HEK293 (cell line): ENCODE measurements around the gene IL17B.

ENCODE experiments used
- BCL11B ChIP-seq: fragments of 450-650 bp; formaldehyde crosslinking; IDR thresholded peaks from 2 replicates; pipeline ENCODE4 v1.5.1; 2016; ENCODE audit warnings: low read depth, missing biosample characterization, missing genetic modification characterization
- ELK4 ChIP-seq: IDR thresholded peaks from 2 replicates; pipeline ENCODE4 v1.6.1; 2011; ENCODE audit warnings: mild to moderate bottlenecking, low read depth, low read length, borderline replicate concordance
- HIC1 ChIP-seq: fragments of 450-650 bp; formaldehyde crosslinking; IDR thresholded peaks from 2 replicates; pipeline ENCODE4 v1.5.1; 2016; ENCODE audit warnings: missing biosample characterization, missing genetic modification characterization
- KLF1 ChIP-seq: fragments of 450-650 bp; formaldehyde crosslinking; IDR thresholded peaks from 2 replicates; pipeline ENCODE4 v1.5.1; 2016; ENCODE audit warnings: missing biosample characterization, missing genetic modification characterization
- PRDM2 ChIP-seq: fragments of 450-650 bp; formaldehyde crosslinking; IDR thresholded peaks from 2 replicates; pipeline ENCODE4 v1.5.1; 2016; ENCODE audit warnings: missing biosample characterization, missing genetic modification characterization, borderline replicate concordance
- REPIN1 ChIP-seq: fragments of 450-650 bp; formaldehyde crosslinking; IDR thresholded peaks from 2 replicates; pipeline ENCODE4 v1.5.1; 2017; ENCODE audit warnings: missing biosample characterization, missing genetic modification characterization, low read depth
- SALL2 ChIP-seq: fragments of 450-650 bp; formaldehyde crosslinking; IDR thresholded peaks from 2 replicates; pipeline ENCODE4 v1.5.0; 2017; ENCODE audit warnings: missing biosample characterization, mild to moderate bottlenecking, missing genetic modification characterization, borderline replicate concordance
- ZBTB20 ChIP-seq: fragments of 450-650 bp; formaldehyde crosslinking; IDR thresholded peaks from 2 replicates; pipeline ENCODE4 v1.5.1; 2016; ENCODE audit warnings: missing biosample characterization, missing genetic modification characterization
- ZBTB8A ChIP-seq: fragments of 450-650 bp; formaldehyde crosslinking; IDR thresholded peaks from 2 replicates; pipeline ENCODE4 v1.5.1; 2016; ENCODE audit warnings: missing biosample characterization, missing genetic modification characterization
- ZNF10 ChIP-seq: fragments of 450-650 bp; formaldehyde crosslinking; IDR thresholded peaks from 2 replicates; pipeline ENCODE4 v1.5.1; 2017; ENCODE audit warnings: missing biosample characterization, missing genetic modification characterization
- ZNF112 ChIP-seq: fragments of 450-650 bp; formaldehyde crosslinking; IDR thresholded peaks from 2 replicates; pipeline ENCODE4 v1.5.0; 2017; ENCODE audit warnings: missing biosample characterization, missing genetic modification characterization
- ZNF16 ChIP-seq: fragments of 450-650 bp; formaldehyde crosslinking; IDR thresholded peaks from 2 replicates; pipeline ENCODE4 v1.5.1; 2016; ENCODE audit warnings: low read depth, missing biosample characterization, missing genetic modification characterization
- ZNF169 ChIP-seq: fragments of 450-650 bp; formaldehyde crosslinking; IDR thresholded peaks from 2 replicates; pipeline ENCODE4 v1.5.1; 2016; ENCODE audit warnings: missing biosample characterization, missing genetic modification characterization
- ZNF175 ChIP-seq: fragments of 450-650 bp; formaldehyde crosslinking; IDR thresholded peaks from 2 replicates; pipeline ENCODE4 v1.5.1; 2016; ENCODE audit warnings: missing biosample characterization, missing genetic modification characterization
- ZNF394 ChIP-seq: fragments of 450-650 bp; formaldehyde crosslinking; IDR thresholded peaks from 2 replicates; pipeline ENCODE4 v1.5.1; 2016; ENCODE audit warnings: missing biosample characterization, missing genetic modification characterization, mild to moderate bottlenecking, moderate library complexity, borderline replicate concordance
- ZNF449 ChIP-seq: fragments of 450-650 bp; formaldehyde crosslinking; IDR thresholded peaks from 2 replicates; pipeline ENCODE4 v1.5.1; 2017; ENCODE audit warnings: missing biosample characterization, mild to moderate bottlenecking, missing genetic modification characterization, moderate library complexity
- ZNF501 ChIP-seq: fragments of 450-650 bp; formaldehyde crosslinking; IDR thresholded peaks from 2 replicates; pipeline ENCODE4 v1.5.1; 2016; ENCODE audit warnings: missing biosample characterization, missing genetic modification characterization
- ZNF596 ChIP-seq: fragments of 450-650 bp; IDR thresholded peaks from 2 replicates; pipeline ENCODE4 v1.5.0; 2018; ENCODE audit warnings: missing biosample characterization, mild to moderate bottlenecking, missing genetic modification characterization, moderate library complexity
- ZNF610 ChIP-seq: fragments of 450-650 bp; formaldehyde crosslinking; IDR thresholded peaks from 2 replicates; pipeline ENCODE4 v1.5.1; 2016; ENCODE audit warnings: missing biosample characterization, missing genetic modification characterization, borderline replicate concordance
- ZNF623 ChIP-seq: fragments of 450-650 bp; formaldehyde crosslinking; IDR thresholded peaks from 2 replicates; pipeline ENCODE4 v1.5.1; 2016; ENCODE audit warnings: missing biosample characterization, missing genetic modification characterization
- ZNF629 ChIP-seq: fragments of 450-650 bp; formaldehyde crosslinking; IDR thresholded peaks from 2 replicates; pipeline ENCODE4 v1.5.1; 2017; ENCODE audit warnings: missing biosample characterization, missing genetic modification characterization
- ZNF645 ChIP-seq: fragments of 450-650 bp; formaldehyde crosslinking; IDR thresholded peaks from 2 replicates; pipeline ENCODE4; 2016; ENCODE audit warnings: missing biosample characterization, missing genetic modification characterization
- ZNF654 ChIP-seq: fragments of 450-650 bp; formaldehyde crosslinking; IDR thresholded peaks from 2 replicates; pipeline ENCODE4 v1.5.1; 2016; ENCODE audit warnings: low read depth, missing biosample characterization, missing genetic modification characterization
- ZNF677 ChIP-seq: fragments of 450-650 bp; IDR thresholded peaks from 2 replicates; pipeline ENCODE4 v1.5.0; 2018; ENCODE audit warnings: missing biosample characterization, mild to moderate bottlenecking, missing genetic modification characterization, moderate library complexity
- ZNF704 ChIP-seq: fragments of 450-650 bp; formaldehyde crosslinking; IDR thresholded peaks from 2 replicates; pipeline ENCODE4 v1.5.1; 2016; ENCODE audit warnings: missing biosample characterization, missing genetic modification characterization
- ZNF830 ChIP-seq: fragments of 450-650 bp; IDR thresholded peaks from 2 replicates; pipeline ENCODE4 v1.5.0; 2018; ENCODE audit warnings: missing biosample characterization, missing genetic modification characterization, low read depth, mild to moderate bottlenecking, moderate library complexity

The IL17B gene

GRCh38 chr5:149345147-149345891, 33.8 kb downstream of the IL17B start, which contains the start of gene GRPEL2 (continued):
- TF ChIP-seq ZNF654 (no peak), PRDM2 (tag by site-specific recombination) (0 out of 2 replicates have a peak, but pooled peaks have one; percentile 56), HIC1 (tag by site-specific recombination) (no peak), ELK4 (peak; percentile 42; the same call in 1 of the 2 replicates), ZNF16 (tag by site-specific recombination) (no peak), KLF1 (tag by site-specific recombination) (peak; percentile 53), ZNF501 (tag by site-specific recombination) (peak; percentile 95), BCL11B (tag by site-specific recombination) (no peak), ZNF10 (tag by site-specific recombination) (no peak), ZBTB20 (tag by site-specific recombination) (0 out of 2 replicates have a peak, but pooled peaks have one; percentile 55), ZNF830 (tag by site-specific recombination) (no peak), ZNF449 (tag by site-specific recombination) (no peak; the same call in 1 of the 2 replicates), ZNF629 (tag by site-specific recombination) (peak; percentile 65), SALL2 (no peak), ZNF175 (no peak), ZNF394 (tag by site-specific recombination) (peak; percentile 39; the same call in 1 of the 2 replicates), REPIN1 (tag by site-specific recombination) (no peak; the same call in none of the 2 replicates), ZNF112 (no peak), ZNF610 (tag by site-specific recombination) (peak; percentile 78), ZNF596 (no peak), ZNF623 (tag by site-specific recombination) (peak; percentile 41), ZNF169 (tag by site-specific recombination) (no peak), ZBTB8A (tag by site-specific recombination) (peak; percentile 72), ZNF677 (no peak), ZNF645 (tag by site-specific recombination) (no peak), ZNF704 (tag by site-specific recombination) (no peak)
